GM18511 (cell line): ENCODE measurements around the gene NOS1AP.

Source experiments
- ATAC-seq: cut with Tn5 transposase; IDR thresholded peaks from one replicate; pipeline ENCODE4 v1.9.1; 2021; ENCODE audit warnings: mild to moderate bottlenecking, moderate library complexity; ENCODE audit not compliant: unreplicated experiment

Gene NOS1AP

GRCh38 chr1:162284206-162284955, 214.9 kb downstream of the NOS1AP start:
- ATAC-seq, result no peak

DNA sequence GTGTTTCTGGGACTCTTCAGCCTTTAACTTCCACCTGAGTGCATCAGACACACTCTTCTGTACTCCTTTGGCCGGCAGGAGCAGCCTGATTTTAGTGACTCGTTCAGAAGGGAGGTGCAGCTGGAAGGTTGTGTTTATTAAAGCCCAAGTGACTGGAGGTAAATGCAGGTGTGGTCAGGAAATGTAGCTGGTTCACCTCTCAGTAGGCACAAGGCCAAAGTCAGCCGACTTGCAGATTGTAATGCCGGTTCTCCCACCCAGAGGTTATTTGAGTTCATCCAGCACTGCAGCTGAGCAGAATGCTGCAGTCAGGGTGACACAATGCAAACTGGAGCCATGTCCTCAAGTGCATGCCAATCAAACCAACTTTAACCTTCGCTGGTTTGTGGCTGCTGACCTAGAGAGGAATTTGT, 215.7 kb downstream of the NOS1AP start:
- no peak for ATAC-seq

DNA sequence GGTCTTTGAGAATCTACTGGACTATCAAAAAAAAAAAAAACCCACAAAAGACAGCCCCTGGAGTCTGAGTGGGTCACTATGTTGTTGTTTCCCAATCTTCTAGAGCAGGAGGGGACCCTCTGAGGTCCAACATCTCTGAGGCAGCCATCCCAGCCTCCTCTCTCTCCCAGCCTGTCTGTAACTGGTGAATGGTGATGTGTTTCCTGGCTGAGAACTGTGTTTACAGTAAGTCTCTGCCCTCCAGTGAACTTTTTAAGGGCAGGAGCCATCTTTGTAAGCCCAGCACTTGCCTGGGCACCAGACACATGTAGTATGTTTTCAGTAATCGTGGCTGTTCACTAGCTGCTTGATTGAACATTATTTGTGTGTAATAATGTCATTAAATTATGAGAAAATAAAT, 221.5 kb downstream of the NOS1AP start:
- no peak for ATAC-seq

DNA sequence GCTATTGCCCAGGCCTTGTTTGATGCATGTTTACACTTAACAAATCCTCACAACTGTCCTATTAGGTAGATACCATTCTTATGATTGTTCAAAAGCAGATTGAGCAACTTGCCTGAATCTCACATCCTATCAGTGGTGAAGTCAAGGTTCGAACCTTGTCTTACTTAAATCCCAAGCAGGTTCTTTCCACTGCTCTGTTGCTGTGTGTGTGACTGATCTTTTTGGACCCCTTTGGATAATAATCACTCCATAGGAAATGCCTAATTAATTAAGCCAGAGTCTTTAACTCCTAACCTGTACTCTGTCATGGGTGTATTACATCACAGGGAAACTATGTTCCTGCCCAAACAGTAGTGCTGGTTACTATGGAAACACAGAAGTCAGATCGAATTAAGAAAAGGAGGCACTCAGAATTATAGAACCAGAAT, 222.9 kb downstream of the NOS1AP start:
- ATAC-seq, result no peak

- no peak for ATAC-seq
Measured at GRCh38 chr1:162293073-162293692, 223.7 kb downstream of the NOS1AP start.

DNA sequence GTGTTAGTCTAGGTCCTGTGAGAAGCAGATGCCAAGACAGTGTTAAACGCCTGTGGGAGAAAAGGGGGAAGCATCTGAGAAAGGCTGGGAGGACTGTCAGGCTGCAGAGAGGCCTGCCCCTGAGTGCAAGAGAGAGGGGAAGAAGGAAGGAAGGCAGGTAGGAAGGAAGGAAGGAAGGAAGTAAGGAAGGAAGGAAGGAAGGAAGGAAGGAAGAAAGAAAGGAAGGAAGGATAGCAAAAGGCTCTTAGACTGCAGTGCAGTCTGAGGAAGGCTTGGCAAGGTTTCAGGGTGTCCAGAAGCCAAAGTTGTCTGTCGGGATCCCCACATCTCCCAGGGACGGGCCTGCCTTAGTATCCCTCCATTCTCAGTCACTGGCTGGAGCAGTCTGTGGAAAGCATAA, 224.5 kb downstream of the NOS1AP start:
- ATAC-seq, result no peak

GRCh38 chr1:162297208-162297607, 227.7 kb downstream of the NOS1AP start:
- no peak for ATAC-seq

GRCh38 chr1:162298266-162298665, 228.8 kb downstream of the NOS1AP start:
- ATAC-seq, result no peak

GRCh38 chr1:162299018-162299417, 229.5 kb downstream of the NOS1AP start:
- ATAC-seq, result no peak

- no peak for ATAC-seq
Measured at GRCh38 chr1:162300057-162300917, 230.8 kb downstream of the NOS1AP start.

DNA sequence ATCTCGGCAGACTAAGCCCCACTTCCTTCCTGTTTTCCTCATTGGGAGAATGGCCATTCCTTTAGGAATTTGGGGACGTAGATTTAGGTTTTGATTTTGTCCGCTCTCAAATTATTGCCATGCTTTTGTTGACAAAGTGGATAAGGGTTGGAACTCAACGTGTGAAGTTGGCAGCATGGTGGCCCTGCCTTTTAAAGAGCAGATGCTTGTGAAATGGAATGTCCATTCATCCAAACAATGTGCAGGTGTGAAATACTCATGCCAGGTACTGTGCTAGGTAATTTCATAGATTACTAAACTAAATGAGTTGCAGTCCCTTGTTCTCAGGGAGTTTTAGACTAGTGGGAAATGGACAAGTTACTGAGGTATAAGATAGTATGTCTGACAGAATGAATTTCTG, 232.2 kb downstream of the NOS1AP start:
- ATAC-seq, result no peak

- no peak for ATAC-seq
Measured at GRCh38 chr1:162302306-162303003, 233.0 kb downstream of the NOS1AP start.

- ATAC-seq, result no peak
Measured at GRCh38 chr1:162303004-162303344, 233.5 kb downstream of the NOS1AP start.

GRCh38 chr1:162304736-162305135, 235.2 kb downstream of the NOS1AP start:
- no peak for ATAC-seq

- ATAC-seq, result no peak
Measured at GRCh38 chr1:162305969-162306368, 236.5 kb downstream of the NOS1AP start.

DNA sequence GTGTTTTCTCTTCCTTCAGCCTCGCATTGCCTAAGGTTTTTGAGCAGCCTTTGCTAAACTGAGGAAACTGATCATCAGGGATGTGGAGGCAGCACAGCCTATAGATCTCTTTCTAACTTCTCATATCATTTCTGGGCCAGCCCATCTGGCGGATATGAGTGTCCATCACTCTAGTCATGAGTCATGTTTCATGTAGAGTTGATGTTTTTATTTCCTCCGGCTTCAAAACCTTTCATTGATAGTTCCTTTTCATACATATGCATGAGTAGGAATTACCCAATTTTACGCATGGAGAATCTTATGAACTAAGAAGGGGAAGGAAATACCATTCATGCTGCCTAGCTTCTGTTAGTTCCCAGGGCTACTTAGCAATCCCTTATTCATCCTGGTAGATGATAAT, 240.8 kb downstream of the NOS1AP start:
- ATAC-seq, result no peak

DNA sequence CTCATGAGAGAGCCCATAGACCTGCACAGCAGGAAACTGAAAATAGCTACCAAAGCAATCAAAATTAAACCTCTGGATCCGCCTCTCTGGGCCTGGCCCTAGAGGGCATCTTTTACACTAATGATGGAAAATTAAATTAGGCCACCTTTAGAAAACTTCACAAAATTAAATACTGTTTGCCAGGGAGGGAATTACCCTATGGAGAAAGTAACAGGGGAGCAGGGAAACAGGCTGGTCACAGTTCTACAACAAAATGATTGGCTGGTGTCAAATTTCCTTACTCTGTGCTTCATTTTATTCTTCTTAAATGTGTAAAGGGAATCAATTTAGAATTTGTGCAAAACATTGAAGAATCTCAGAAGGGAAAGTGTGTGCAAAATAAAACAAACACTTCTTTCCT, 244.7 kb downstream of the NOS1AP start:
- ATAC-seq, result no peak

DNA sequence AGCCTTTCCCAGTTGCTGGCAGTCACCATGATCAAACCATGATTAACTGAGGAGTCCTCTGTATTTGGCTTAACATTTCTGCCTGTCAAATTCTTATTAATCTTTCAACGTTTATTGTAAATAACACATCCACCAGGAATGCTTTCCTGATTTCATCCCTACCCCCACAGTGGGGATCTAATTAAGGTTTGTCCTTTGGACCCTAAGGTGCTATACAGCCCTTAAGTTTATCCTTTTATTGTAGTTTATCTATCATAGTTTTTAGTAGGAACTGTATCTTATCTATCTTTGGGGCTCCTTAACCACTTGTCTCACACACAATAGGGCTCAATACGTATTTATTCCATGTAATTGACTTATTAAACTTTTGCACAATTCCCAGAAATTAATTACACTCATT, 246.2 kb downstream of the NOS1AP start:
- ATAC-seq, result no peak

DNA sequence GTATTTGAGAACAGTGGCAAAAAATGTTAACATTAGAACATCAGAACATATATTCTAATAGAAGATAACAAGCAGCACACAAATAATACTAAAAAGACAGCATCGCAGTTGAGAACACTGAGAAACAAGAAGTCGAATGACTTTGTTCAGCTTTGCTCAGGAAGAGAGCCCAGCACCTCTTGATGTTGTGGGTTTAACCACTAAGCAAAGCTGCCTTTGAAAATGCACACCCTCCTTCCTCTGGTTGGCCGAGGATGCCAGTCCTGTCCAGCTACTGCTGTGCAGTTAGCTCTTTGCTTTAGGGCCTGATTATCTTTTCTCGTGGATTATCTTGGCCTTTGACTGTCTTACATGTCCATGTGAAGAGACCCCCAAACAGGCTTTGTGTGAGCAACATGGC, 246.7 kb downstream of the NOS1AP start:
- no peak for ATAC-seq

DNA sequence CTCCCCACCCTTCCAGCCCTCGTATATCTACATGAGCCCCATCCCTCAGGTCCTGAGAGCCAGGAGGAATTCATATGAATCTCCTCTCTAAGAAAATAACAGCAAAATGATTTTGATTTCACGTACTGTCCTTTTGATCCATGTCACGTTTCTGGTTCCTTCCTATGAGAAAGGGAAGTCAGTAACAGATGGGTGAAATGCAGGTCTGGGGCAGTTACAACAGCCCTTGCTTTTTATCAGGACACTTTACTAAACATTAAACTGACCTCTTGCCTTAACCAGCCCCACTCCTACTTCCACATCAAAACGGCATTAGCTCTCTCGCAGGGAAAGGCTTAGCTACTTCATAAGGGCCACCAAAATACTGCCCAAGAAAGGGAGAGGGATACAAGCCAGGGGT, 248.1 kb downstream of the NOS1AP start:
- ATAC-seq, result no peak

GRCh38 chr1:162319493-162320175, 250.1 kb downstream of the NOS1AP start:
- ATAC-seq, result no peak
